Measurements from ENCODE around the gene FNDC8. TPM values are rescaled to one million over a fixed set of nuclear protein-coding genes. Genes with fewer than 3 reads are reported as not detected.

Gene FNDC8
- total and polyA plus RNA-seq, 9 of the 15 experiments (the other 6 are each of a cell fraction or from before 2014, with no cell fraction given) = 0.04 TPM; not detected in 8

DNA sequence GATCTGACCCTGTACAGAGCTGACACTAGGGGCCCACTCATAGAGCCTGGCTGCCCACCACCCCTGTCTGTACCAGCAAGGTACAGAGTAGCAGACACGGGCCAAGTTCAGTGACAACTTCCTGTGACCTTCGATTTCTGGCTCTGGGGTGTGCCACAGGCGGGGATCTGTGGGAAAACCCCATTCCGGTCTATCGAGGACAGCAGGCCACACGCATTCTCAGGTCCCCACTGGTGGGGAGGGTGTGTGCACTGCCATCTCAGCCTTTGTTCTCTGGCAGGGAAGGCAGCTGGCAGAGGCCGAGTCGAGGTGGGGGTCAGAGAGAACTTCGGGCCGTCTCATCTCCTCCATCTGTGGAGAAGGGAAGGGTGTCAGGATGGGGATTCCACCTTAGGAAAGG lies 10.7 kb downstream of the FNDC8 start:
- no peak overlapping the region for H3K4me2 ChIP-seq (ENCODE audit: insufficient read depth, low read length)
- no peak overlapping the region for H3K4me3 ChIP-seq
- peaks cover 4% of the 10 kb centered on the region for H3K9me1 ChIP-seq (ENCODE audit: control insufficient read depth, insufficient read depth, low read length)
- H3K36me3 ChIP-seq (ENCODE audit: control insufficient read depth, insufficient read depth, low read length) = peaks cover 69% of the 10 kb centered on the region
- intact Hi-C loops (cut with micrococcal nuclease) = no loop called here
- no peak overlapping the region for H2AFZ ChIP-seq (ENCODE audit: low read depth, low read length)
- ATAC-seq (no peak), FAIRE-seq (no peak), DNase-seq (ENCODE audit: extremely low read depth in 1 of 4, low spot score in 3 of 4) (no peak)
- peaks cover 15% of the 10 kb centered on the region for H4K20me1 ChIP-seq (replicated peaks; ENCODE audit: control insufficient read depth, insufficient read depth, low read length)
- no peaks in the 10 kb centered on the region for H3K9me3 ChIP-seq (replicated peaks; ENCODE audit: control insufficient read depth, insufficient read depth, low read depth, low read length)
- BruUV-seq (replicated peaks) = no TSS peak
- no peak overlapping the region for H3K9ac ChIP-seq (ENCODE audit: insufficient read depth in 1 of 2, low read depth in 2 of 2, low read length in 2 of 2)
- TF ChIP-seq ZBED1 (IDR thresholded peaks at IDR 0.05) (no peak), ZNF785 (CRISPR knock-in tag; IDR thresholded peaks at IDR 0.05) (no peak), CAMTA2 (CRISPR knock-in tag; conservative IDR thresholded peaks at IDR 0.05) (no peak), RFX7 (CRISPR knock-in tag; IDR thresholded peaks at IDR 0.05) (no peak), LCOR (CRISPR knock-in tag; IDR thresholded peaks at IDR 0.05) (no peak), KDM5B (IDR thresholded peaks at IDR 0.05; ENCODE audit: insufficient replicate concordance, low read depth, low read length) (no peak), HNRNPK (IDR thresholded peaks at IDR 0.05; ENCODE audit: low read depth, low read length, poor library complexity, severe bottlenecking) (no peak), POLR3G (IDR thresholded peaks at IDR 0.05; ENCODE audit: extremely low read depth, insufficient read length, insufficient replicate concordance) (no peak), PTTG1 (tag; IDR thresholded peaks at IDR 0.05; ENCODE audit: low read depth) (no peak), PURB (CRISPR knock-in tag; IDR thresholded peaks at IDR 0.05; ENCODE audit: low read depth) (no peak), HMG20B (CRISPR knock-in tag; IDR thresholded peaks at IDR 0.05) (no peak), MAFK (IDR thresholded peaks at IDR 0.05; ENCODE audit: low read length) (no peak), SNRNP70 (optimal IDR thresholded peaks at IDR 0.05; ENCODE audit: low read depth, low read length) (no peak), IRF2 (CRISPR knock-in tag; IDR thresholded peaks at IDR 0.05) (no peak), KDM1A (IDR thresholded peaks at IDR 0.05) (no peak), ZNF253 (CRISPR knock-in tag; conservative IDR thresholded peaks at IDR 0.05) (no peak), CC2D1A (IDR thresholded peaks at IDR 0.05) (no peak), KLF13 (tag; IDR thresholded peaks at IDR 0.05; ENCODE audit: borderline replicate concordance, low read depth) (no peak)
- TF ChIP-seq, protein P1, sequence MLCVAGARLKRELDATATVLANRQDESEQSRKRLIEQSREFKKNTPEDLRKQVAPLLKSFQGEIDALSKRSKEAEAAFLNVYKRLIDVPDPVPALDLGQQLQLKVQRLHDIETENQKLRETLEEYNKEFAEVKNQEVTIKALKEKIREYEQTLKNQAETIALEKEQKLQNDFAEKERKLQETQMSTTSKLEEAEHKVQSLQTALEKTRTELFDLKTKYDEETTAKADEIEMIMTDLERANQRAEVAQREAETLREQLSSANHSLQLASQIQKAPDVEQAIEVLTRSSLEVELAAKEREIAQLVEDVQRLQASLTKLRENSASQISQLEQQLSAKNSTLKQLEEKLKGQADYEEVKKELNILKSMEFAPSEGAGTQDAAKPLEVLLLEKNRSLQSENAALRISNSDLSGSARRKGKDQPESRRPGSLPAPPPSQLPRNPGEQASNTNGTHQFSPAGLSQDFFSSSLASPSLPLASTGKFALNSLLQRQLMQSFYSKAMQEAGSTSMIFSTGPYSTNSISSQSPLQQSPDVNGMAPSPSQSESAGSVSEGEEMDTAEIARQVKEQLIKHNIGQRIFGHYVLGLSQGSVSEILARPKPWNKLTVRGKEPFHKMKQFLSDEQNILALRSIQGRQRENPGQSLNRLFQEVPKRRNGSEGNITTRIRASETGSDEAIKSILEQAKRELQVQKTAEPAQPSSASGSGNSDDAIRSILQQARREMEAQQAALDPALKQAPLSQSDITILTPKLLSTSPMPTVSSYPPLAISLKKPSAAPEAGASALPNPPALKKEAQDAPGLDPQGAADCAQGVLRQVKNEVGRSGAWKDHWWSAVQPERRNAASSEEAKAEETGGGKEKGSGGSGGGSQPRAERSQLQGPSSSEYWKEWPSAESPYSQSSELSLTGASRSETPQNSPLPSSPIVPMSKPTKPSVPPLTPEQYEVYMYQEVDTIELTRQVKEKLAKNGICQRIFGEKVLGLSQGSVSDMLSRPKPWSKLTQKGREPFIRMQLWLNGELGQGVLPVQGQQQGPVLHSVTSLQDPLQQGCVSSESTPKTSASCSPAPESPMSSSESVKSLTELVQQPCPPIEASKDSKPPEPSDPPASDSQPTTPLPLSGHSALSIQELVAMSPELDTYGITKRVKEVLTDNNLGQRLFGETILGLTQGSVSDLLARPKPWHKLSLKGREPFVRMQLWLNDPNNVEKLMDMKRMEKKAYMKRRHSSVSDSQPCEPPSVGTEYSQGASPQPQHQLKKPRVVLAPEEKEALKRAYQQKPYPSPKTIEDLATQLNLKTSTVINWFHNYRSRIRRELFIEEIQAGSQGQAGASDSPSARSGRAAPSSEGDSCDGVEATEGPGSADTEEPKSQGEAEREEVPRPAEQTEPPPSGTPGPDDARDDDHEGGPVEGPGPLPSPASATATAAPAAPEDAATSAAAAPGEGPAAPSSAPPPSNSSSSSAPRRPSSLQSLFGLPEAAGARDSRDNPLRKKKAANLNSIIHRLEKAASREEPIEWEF (CRISPR knock-in tag; IDR thresholded peaks at IDR 0.05) = no peak
- TF ChIP-seq, protein P2, sequence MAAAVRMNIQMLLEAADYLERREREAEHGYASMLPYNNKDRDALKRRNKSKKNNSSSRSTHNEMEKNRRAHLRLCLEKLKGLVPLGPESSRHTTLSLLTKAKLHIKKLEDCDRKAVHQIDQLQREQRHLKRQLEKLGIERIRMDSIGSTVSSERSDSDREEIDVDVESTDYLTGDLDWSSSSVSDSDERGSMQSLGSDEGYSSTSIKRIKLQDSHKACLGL (CRISPR knock-in tag; IDR thresholded peaks at IDR 0.05; ENCODE audit: borderline replicate concordance, poor library complexity, severe bottlenecking) = no peak
- H3K27ac ChIP-seq (ENCODE audit: extremely low read depth, low read depth, low read length) = no peak overlapping the region
- H3K27me3 ChIP-seq (ENCODE audit: control insufficient read depth in 2 of 2, insufficient read depth in 2 of 2, low read length in 2 of 2) = no peaks in the 10 kb centered on the region
- H3K79me2 ChIP-seq (ENCODE audit: control insufficient read depth, insufficient read depth, low read length) = no peaks in the 10 kb centered on the region
- ChIA-PET CTCF (ENCODE audit: low intra/inter-chr PET ratio) (no interaction called here), POLR2A (no interaction called here)
- WGBS (ENCODE audit: insufficient coverage, low coverage, missing lambda C conversion rate) = 94% methylated on average over 10 of the region's 10 CpGs
- H3K4me1 ChIP-seq (replicated peaks in 1 of 2; ENCODE audit: control insufficient read depth in 2 of 2, insufficient read depth in 2 of 2, low read length in 2 of 2) = peaks cover 0 to 5% of the 10 kb centered on the region in 2 experiments; a peak in 2 of 5 replicates
- in situ Hi-C loops (cut with MboI) = no loop called here
